K562 (cell line): ENCODE results near the gene PIGB. TPM values are rescaled to one million over a fixed set of nuclear protein-coding genes. Genes with fewer than 3 reads are reported as not detected.

Experiments
- BRD9 ChIP-seq: fragments of 450-650 bp; IDR thresholded peaks from 2 replicates; pipeline ENCODE4 v1.6.1; 2018; ENCODE audit warnings: low read depth; ENCODE audit not compliant: partially characterized antibody
- DMBX1 ChIP-seq: fragments of 250-450 bp; sonication (Bioruptor Pico); IDR thresholded peaks from 2 replicates; pipeline ENCODE4 v1.8.0; 2022; ENCODE audit warnings: inconsistent platforms, mild to moderate bottlenecking, moderate library complexity, borderline replicate concordance
- E2F3 ChIP-seq: fragments of 250-450 bp; sonication (Bioruptor Pico); IDR thresholded peaks from 2 replicates; pipeline ENCODE4 v1.4.0; 2020; ENCODE audit warnings: mild to moderate bottlenecking
- IFI16 ChIP-seq: fragments of 250-450 bp; sonication (Bioruptor Pico); IDR thresholded peaks from 2 replicates; pipeline ENCODE4 v2.1.2; 2022; ENCODE audit warnings: mild to moderate bottlenecking, inconsistent platforms
- KDM4B ChIP-seq, 2 experiments: fragments of 450-650 bp in 1 of 2; sonication (generic) in 1 of 2; IDR thresholded peaks; 2 replicates each; pipeline ENCODE4 v1.6.1; 2016 to 2017; ENCODE audit warnings: borderline replicate concordance in 2 of 2, antibody characterized with exemption in 1 of 2, low read depth in 1 of 2, mild to moderate bottlenecking in 1 of 2
- MGA ChIP-seq: fragments of 450-650 bp; IDR thresholded peaks from 2 replicates; pipeline ENCODE4 v1.6.1; 2016; ENCODE audit warnings: mild to moderate bottlenecking, moderate library complexity
- RBM34 ChIP-seq: fragments of 200-400 bp; formaldehyde crosslinking; IDR thresholded peaks from 2 replicates; pipeline ENCODE4 v1.6.1; 2018; ENCODE audit warnings: low read length, borderline replicate concordance; ENCODE audit not compliant: insufficient read depth
- RBM39 ChIP-seq: fragments of 200-400 bp; formaldehyde crosslinking; optimal IDR thresholded peaks from 2 replicates; pipeline ENCODE3; 2018; ENCODE audit warnings: low read depth, low read length
- SMARCB1 ChIP-seq: IDR thresholded peaks from 2 replicates; pipeline ENCODE4 v1.6.1; 2011; ENCODE audit warnings: improper control_type of control experiment, low read depth; ENCODE audit not compliant: insufficient read length
- SRSF1 ChIP-seq: fragments of 200-400 bp; formaldehyde crosslinking; IDR thresholded peaks from 2 replicates; pipeline ENCODE4 v1.6.1; 2017; ENCODE audit warnings: mild to moderate bottlenecking, low read depth, low read length, moderate library complexity
- ZKSCAN1 ChIP-seq: fragments of 150-350 bp; IDR thresholded peaks from 2 replicates; pipeline ENCODE4 v1.6.1; 2016; ENCODE audit warnings: low read depth, low read length
- ZNF551 ChIP-seq: fragments of 250-450 bp; sonication (Bioruptor Pico); IDR thresholded peaks from 2 replicates; pipeline ENCODE4 v1.5.0; 2021; ENCODE audit warnings: mild to moderate bottlenecking, moderate library complexity
- ZNF586 ChIP-seq: fragments of 450-650 bp; formaldehyde crosslinking; conservative IDR thresholded peaks from 2 replicates; pipeline ENCODE4 v1.4.0; 2020; ENCODE audit warnings: mild to moderate bottlenecking, moderate library complexity
- polyA plus RNA-seq, 8 experiments: library from polyadenylated mRNA; depleted of rRNA in 4 of 8; stranded (reverse) in 5 of 8; unstranded in 3 of 8; fragments of >200 nt; fragmentation: Nextera tagmentation in 2 of 8; fragmentation: Illumina TruSeq in 1 of 8; extraction: Ambion mirVana in 2 of 8; extraction: Trizol in 1 of 8; gene quantifications; 2 replicates each; pipeline versions ENCODE4 v1.2.1 to v1.2.3, GENCODE V29; 2011 to 2014; ENCODE audit warnings: inconsistent platforms in 1 of 8, missing spikeins in 1 of 8
- total RNA-seq, 7 experiments: library from RNA; depleted of rRNA in 6 of 7; stranded (reverse); fragments of >200 nt in 6 of 7; fragmentation: Illumina TruSeq in 2 of 7; extraction: Trizol in 2 of 7; gene quantifications; 2 replicates each; pipeline versions ENCODE4 v1.2.1 to v1.2.3, GENCODE V29; 2011 to 2021; ENCODE audit warnings: low replicate concordance in 1 of 7
- TF ChIP-seq, protein P1 (sequence below): fragments of 450-650 bp; IDR thresholded peaks from 2 replicates; pipeline ENCODE4 v1.6.1; 2016; ENCODE audit warnings: borderline replicate concordance

The PIGB gene
- total and polyA plus RNA-seq, 9 of the 15 experiments (the other 6 are each of a cell fraction or from before 2014, with no cell fraction given): 9.9 to 32.3 (median 18.2) TPM

- TF ChIP-seq MGA (peak; percentile 9; the same call in 1 of the 2 replicates), BRD9 (peak; percentile 96), RBM39 (no peak), DMBX1 (CRISPR knock-in tag) (no peak), IFI16 (CRISPR knock-in tag) (no peak), ZNF551 (CRISPR knock-in tag) (no peak), SMARCB1 (no peak), KDM4B (IDR thresholded peaks at IDR 0.05; ENCODE audit: borderline replicate concordance in 2 of 2, low read depth in 1 of 2) (no peak), SRSF1 (no peak), ZNF586 (CRISPR knock-in tag) (peak; percentile 83; the same call in 1 of the 2 replicates), RBM34 (no peak), E2F3 (CRISPR knock-in tag) (no peak), ZKSCAN1 (no peak)
- TF ChIP-seq, protein P1, sequence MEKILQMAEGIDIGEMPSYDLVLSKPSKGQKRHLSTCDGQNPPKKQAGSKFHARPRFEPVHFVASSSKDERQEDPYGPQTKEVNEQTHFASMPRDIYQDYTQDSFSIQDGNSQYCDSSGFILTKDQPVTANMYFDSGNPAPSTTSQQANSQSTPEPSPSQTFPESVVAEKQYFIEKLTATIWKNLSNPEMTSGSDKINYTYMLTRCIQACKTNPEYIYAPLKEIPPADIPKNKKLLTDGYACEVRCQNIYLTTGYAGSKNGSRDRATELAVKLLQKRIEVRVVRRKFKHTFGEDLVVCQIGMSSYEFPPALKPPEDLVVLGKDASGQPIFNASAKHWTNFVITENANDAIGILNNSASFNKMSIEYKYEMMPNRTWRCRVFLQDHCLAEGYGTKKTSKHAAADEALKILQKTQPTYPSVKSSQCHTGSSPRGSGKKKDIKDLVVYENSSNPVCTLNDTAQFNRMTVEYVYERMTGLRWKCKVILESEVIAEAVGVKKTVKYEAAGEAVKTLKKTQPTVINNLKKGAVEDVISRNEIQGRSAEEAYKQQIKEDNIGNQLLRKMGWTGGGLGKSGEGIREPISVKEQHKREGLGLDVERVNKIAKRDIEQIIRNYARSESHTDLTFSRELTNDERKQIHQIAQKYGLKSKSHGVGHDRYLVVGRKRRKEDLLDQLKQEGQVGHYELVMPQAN: no peak
Observed at GRCh38 chr15:55403531-55403930, 84.5 kb downstream of the PIGB start (continued).
